ENCODE measurements around the gene FPR2.

Gene FPR2

DNA sequence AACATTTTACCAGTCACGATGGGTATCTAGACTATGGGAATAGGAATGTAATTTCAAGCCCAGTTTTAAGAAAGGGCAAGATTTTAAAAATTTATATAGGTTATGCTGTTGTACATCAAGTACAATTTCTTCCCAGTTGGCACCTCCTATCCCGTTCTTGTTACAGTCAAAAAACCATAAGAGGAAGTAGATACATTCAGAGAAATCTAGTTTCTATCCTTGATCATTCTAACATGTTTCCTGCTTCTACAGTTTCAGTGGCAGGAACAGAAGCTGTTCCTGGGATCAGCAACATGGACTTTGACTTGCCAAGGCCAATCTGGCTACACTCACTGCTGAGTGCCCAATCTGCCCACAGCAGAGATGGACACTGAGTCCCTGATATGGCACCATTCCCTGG lies 19.3 kb downstream of the FPR2 start:
- Histone ChIP-seq H3K36me3 (ENCODE audit: control insufficient read depth, insufficient read depth, low read length) (no peaks in the 10 kb centered on the region), H3K4me1 (ENCODE audit: control insufficient read depth, insufficient read depth, low read length) (no peaks in the 10 kb centered on the region), H3K27me3 (ENCODE audit: control insufficient read depth, insufficient read depth, low read length, poor library complexity, severe bottlenecking) (peaks cover 4% of the 10 kb centered on the region), H3K4me3 (ENCODE audit: insufficient read depth, low read depth, low read length) (no peak overlapping the region), H3K27ac (ENCODE audit: insufficient read depth, low read depth, low read length, poor library complexity, severe bottlenecking) (no peak overlapping the region), H3K9me3 (ENCODE audit: control insufficient read depth, low read length) (no peaks in the 10 kb centered on the region)
- 60 to 74% methylated on average over 2 of the region's 2 CpGs for WGBS, 2 experiments

DNA sequence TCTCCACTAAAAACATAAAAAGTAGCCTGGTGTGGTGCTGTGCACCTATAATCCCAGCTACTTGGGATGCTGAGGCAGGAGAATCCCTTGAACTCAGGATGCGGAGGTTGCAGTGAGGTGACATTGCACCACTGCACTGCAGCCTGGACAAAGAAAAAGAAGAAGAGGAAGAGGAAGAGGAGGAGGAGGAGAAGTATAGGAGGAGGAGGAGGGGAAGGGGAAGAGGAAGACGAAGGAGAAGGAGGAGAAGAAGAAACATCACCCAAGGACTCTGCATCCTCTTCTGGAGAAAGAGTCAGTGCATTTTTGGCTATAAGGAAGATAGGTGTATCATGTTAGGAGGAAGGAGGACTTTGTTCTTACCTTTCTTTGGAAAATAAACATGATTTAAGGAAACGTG lies 21.0 kb downstream of the FPR2 start:
- no peaks in the 10 kb centered on the region for H3K36me3 ChIP-seq (ENCODE audit: control insufficient read depth, insufficient read depth, low read length)

DNA sequence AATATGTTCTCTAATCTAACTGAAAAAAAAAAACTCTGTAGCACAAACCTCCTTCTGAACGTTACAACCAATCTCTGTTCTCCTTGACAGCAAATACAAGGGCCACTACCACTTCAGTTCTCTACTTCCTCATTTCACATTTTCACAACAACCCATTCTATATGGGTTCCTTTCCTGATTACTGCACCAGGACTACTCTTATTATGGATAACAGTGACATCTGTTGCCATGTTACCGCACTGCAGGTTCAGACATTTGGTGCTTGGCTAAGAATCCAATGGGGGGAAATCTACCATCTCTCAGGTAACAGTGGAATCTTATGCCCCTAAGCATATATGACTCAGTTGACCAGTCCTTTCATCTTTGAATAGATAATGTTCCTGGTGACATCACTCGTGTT lies 22.4 kb downstream of the FPR2 start:
- Histone ChIP-seq H3K27ac (ENCODE audit: insufficient read depth, low read depth, low read length, poor library complexity, severe bottlenecking) (no peak overlapping the region), H3K4me3 (ENCODE audit: insufficient read depth, low read depth, low read length) (no peak overlapping the region), H3K9me3 (ENCODE audit: control insufficient read depth, low read length) (peaks cover 3% of the 10 kb centered on the region), H3K4me1 (ENCODE audit: control insufficient read depth, insufficient read depth, low read length) (no peaks in the 10 kb centered on the region), H3K36me3 (ENCODE audit: control insufficient read depth, insufficient read depth, low read length) (no peaks in the 10 kb centered on the region), H3K27me3 (ENCODE audit: control insufficient read depth, insufficient read depth, low read length, poor library complexity, severe bottlenecking) (peaks cover 4% of the 10 kb centered on the region)
- WGBS, 2 experiments = 31 to 32% methylated on average over 3 of the region's 3 CpGs

More for the DNA sequence above, 21.0 kb downstream of the FPR2 start:
- Histone ChIP-seq H3K4me1 (ENCODE audit: control insufficient read depth, insufficient read depth, low read length) (no peaks in the 10 kb centered on the region), H3K27me3 (ENCODE audit: control insufficient read depth, insufficient read depth, low read length, poor library complexity, severe bottlenecking) (peaks cover 4% of the 10 kb centered on the region), H3K27ac (ENCODE audit: insufficient read depth, low read depth, low read length, poor library complexity, severe bottlenecking) (no peak overlapping the region), H3K4me3 (ENCODE audit: insufficient read depth, low read depth, low read length) (no peak overlapping the region), H3K9me3 (ENCODE audit: control insufficient read depth, low read length) (no peaks in the 10 kb centered on the region)
- 53 to 63% methylated on average over 3 of the region's 3 CpGs for WGBS, 2 experiments

DNA sequence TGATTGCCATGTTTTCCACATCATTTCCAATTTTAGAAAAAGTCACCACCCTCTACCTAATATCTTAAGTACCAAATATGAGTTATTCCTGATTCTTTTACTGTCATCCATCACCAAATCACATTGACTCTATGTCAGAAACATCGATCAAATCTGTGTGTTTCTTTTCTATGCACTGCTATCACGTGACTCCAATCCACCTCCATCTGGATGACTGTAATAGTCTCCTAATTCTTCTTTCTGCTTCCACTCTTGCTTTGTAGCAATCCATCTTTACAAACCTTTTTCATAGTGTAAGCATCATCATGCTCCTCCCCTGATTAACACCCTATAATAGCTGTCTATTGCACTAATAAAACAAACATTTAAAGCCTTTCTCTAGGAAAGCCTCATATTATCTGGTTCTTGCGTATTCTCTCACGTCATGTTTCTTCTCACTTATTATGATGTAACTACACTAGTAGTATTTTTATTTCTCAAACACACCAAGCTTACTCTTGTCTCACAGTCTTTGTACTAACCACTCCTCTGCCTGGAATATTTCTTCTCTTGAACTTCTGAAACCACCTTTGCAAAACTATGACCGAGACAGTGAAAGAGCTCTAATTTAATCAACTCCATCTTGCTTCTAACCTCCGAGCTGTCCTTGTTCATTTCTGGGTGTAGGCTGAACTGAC lies 23.3 kb downstream of the FPR2 start:
- Histone ChIP-seq H3K27ac (ENCODE audit: insufficient read depth, low read depth, low read length, poor library complexity, severe bottlenecking) (no peak overlapping the region), H3K9me3 (ENCODE audit: control insufficient read depth, low read length) (peaks cover 3% of the 10 kb centered on the region), H3K4me3 (ENCODE audit: insufficient read depth, low read depth, low read length) (no peak overlapping the region), H3K27me3 (ENCODE audit: control insufficient read depth, insufficient read depth, low read length, poor library complexity, severe bottlenecking) (peaks cover 4% of the 10 kb centered on the region), H3K4me1 (ENCODE audit: control insufficient read depth, insufficient read depth, low read length) (no peaks in the 10 kb centered on the region), H3K36me3 (ENCODE audit: control insufficient read depth, insufficient read depth, low read length) (no peaks in the 10 kb centered on the region)
- WGBS, 2 experiments = 66 to 67% methylated on average over 5 to 6 of the region's 6 CpGs

DNA sequence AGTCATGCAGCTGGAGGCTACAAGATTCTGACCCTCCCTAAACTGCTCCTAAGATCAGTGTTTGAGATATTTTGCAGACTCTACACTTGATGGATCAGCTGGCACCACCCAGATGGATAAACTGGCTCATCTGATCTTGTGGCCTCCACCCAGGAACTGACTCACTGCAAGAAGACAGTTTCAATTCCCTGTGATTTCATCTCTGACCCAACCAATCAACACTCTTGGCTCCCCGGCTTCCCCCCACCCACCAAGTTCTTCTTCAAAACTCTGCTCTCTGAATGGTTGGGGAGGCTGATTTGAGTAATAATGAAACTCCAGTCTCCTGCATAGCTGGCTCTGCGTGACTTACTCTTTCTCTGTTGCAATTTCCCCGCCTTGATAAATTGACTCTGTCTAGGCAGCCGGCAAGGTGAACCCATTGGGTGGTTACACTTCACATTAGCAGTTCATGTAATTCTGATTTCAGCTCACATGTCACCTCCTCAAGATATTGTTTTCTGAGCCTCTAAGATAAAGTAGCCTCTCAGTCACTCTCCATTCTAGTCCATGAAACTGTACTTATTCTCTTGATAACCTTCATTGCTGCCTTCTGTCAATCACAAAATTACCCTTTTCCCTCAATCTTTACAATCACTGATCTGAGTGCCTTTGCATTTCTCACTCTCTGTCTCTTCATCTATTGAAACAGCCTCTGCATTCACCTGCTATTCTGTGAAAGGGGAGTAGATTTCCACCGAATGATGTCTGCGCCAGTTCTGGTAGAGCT lies 24.1 kb downstream of the FPR2 start:
- H3K4me1 ChIP-seq (ENCODE audit: control insufficient read depth, insufficient read depth, low read length) = no peaks in the 10 kb centered on the region
- no peak overlapping the region for H3K4me3 ChIP-seq (ENCODE audit: insufficient read depth, low read depth, low read length)
- H3K27me3 ChIP-seq (ENCODE audit: control insufficient read depth, insufficient read depth, low read length, poor library complexity, severe bottlenecking) = no peaks in the 10 kb centered on the region
- no peaks in the 10 kb centered on the region for H3K36me3 ChIP-seq (ENCODE audit: control insufficient read depth, insufficient read depth, low read length)
- whole genome bisulfite sequencing, 2 experiments = 73 to 83% methylated on average over 5 to 6 of the region's 6 CpGs
- no peak overlapping the region for H3K27ac ChIP-seq (ENCODE audit: insufficient read depth, low read depth, low read length, poor library complexity, severe bottlenecking)
- H3K9me3 ChIP-seq (ENCODE audit: control insufficient read depth, low read length) = peaks cover 3% of the 10 kb centered on the region

DNA sequence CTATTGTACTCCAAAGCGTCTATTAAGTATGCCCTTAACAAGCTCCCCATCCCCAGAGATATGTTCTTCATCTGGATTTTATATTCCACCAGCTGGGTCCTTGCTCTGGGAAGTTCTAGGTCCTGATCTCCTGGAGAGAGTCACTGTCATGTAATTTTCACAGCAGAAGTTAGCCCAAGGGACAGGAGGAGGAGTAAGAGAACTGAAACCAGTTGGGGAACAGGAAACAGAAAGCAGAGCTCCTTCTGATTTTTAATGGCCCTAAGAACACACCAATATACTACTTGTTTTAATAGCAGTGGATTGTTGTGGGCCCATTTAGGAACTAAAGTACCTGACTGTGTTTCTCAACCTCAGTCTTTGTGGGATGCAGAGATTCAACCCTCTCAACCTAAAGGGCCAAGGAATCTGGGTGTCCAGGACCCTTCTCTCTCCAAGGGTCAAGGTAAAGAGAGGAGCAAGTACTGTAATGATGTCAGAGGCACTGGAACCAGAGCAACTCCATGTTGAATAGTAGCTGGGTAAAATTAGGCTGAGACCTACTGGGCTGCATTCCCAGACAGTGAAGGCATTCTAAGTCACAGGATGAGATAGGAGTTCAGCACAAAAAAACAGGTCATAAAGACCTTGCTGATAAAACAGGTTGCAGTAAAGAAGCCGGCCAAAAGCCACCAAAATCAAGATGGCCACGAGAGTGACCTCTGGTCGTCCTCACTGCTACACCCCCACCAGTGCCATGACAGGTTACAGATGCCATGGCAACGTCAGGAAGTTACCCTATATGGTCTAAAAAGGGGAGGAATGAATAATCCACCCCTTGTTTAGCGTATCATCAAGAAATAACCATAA lies 25.9 kb downstream of the FPR2 start:
- Histone ChIP-seq H3K4me1 (ENCODE audit: control insufficient read depth, insufficient read depth, low read length) (no peaks in the 10 kb centered on the region), H3K27me3 (ENCODE audit: control insufficient read depth, insufficient read depth, low read length, poor library complexity, severe bottlenecking) (no peaks in the 10 kb centered on the region), H3K27ac (ENCODE audit: insufficient read depth, low read depth, low read length, poor library complexity, severe bottlenecking) (no peak overlapping the region), H3K4me3 (ENCODE audit: insufficient read depth, low read depth, low read length) (no peak overlapping the region), H3K36me3 (ENCODE audit: control insufficient read depth, insufficient read depth, low read length) (no peaks in the 10 kb centered on the region), H3K9me3 (ENCODE audit: control insufficient read depth, low read length) (peaks cover 3% of the 10 kb centered on the region)
- WGBS, 2 experiments = 69 to 71% methylated on average over 6 of the region's 6 CpGs

DNA sequence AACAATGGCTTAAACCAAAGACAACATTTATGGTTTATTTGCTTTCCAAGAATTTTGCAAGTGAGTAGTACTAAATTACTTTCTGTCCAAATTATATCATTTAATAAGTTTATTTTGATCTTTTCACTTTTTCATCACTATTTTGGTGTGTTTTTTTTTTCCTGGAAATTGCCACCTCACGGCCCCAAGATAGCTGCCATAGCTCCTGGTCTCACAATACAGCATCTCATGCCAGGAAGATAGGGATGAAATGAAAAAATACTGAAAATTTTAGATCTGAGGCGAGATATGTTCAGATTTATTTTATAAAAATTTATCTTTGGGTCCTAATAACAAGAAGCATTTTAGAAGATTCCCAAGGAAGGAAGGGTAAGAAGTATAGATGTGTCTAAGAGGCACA lies 27.0 kb downstream of the FPR2 start:
- Histone ChIP-seq H3K27me3 (ENCODE audit: control insufficient read depth, insufficient read depth, low read length, poor library complexity, severe bottlenecking) (no peaks in the 10 kb centered on the region), H3K4me1 (ENCODE audit: control insufficient read depth, insufficient read depth, low read length) (no peaks in the 10 kb centered on the region), H3K4me3 (ENCODE audit: insufficient read depth, low read depth, low read length) (no peak overlapping the region), H3K36me3 (ENCODE audit: control insufficient read depth, insufficient read depth, low read length) (no peaks in the 10 kb centered on the region), H3K27ac (ENCODE audit: insufficient read depth, low read depth, low read length, poor library complexity, severe bottlenecking) (no peak overlapping the region), H3K9me3 (ENCODE audit: control insufficient read depth, low read length) (peaks cover 3% of the 10 kb centered on the region)
- 33 to 69% methylated on average over 1 to 2 of the region's 2 CpGs for WGBS, 2 experiments

DNA sequence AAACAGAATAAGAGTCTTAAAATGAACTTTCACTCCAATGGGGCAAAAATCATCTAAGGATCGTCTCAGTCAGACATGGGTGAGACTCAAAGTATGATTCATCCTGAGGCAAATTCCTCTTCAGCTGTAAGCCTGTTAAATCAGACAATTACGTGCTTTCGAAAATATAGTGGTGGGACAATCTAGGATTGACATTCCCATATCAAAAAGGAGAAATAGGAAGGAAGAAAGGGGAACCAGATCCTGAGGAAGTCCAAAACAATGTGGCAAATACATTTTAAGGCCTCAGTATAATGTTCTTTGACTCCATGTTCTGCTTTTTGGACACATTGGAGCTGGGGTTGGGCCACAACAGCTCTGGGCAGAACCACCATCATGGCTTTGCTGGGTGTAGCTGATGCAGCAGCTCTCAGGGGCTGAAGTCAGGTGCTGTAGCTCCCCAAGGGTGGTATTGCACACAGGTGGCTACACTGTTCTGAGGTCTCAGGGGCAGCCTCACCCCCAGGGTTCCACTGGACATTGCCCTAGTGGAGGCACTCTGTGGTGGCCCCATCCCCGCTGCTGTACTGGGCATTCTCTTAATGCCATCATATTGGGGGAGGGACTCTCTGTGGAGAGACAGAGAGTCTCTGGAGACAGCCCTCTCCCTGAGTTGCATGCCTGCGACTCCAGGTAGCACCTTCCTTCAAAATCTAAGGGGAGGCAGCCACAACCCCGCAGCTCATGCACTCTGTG lies 28.2 kb downstream of the FPR2 start:
- WGBS, 2 experiments = 85 to 88% methylated on average over 6 of the region's 6 CpGs
- Histone ChIP-seq H3K4me3 (ENCODE audit: insufficient read depth, low read depth, low read length) (no peak overlapping the region), H3K36me3 (ENCODE audit: control insufficient read depth, insufficient read depth, low read length) (no peaks in the 10 kb centered on the region), H3K27ac (ENCODE audit: insufficient read depth, low read depth, low read length, poor library complexity, severe bottlenecking) (no peak overlapping the region), H3K4me1 (ENCODE audit: control insufficient read depth, insufficient read depth, low read length) (no peaks in the 10 kb centered on the region), H3K27me3 (ENCODE audit: control insufficient read depth, insufficient read depth, low read length, poor library complexity, severe bottlenecking) (no peaks in the 10 kb centered on the region), H3K9me3 (ENCODE audit: control insufficient read depth, low read length) (peaks cover 3% of the 10 kb centered on the region)

DNA sequence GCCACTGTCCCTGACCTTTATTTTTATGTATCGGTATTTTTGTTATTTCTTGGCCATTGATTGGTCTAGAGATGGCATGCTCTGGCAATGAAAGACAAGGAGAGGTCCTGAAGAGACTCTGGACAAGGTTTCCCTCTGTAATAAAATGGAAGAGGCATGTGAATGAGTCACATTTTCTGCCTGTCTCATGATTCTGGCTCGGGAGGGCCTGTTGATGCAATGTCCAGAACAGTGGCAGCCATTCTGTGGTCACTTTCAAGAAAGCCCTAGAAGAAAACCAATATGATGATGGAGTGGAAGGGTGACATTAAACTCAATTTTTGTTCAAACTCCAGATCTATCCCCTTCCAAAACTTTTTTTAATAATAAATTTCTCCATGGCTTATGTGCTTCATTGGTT lies 32.0 kb downstream of the FPR2 start:
- Histone ChIP-seq H3K4me3 (ENCODE audit: insufficient read depth, low read depth, low read length) (no peak overlapping the region), H3K27me3 (ENCODE audit: control insufficient read depth, insufficient read depth, low read length, poor library complexity, severe bottlenecking) (no peaks in the 10 kb centered on the region), H3K4me1 (ENCODE audit: control insufficient read depth, insufficient read depth, low read length) (no peaks in the 10 kb centered on the region), H3K36me3 (ENCODE audit: control insufficient read depth, insufficient read depth, low read length) (no peaks in the 10 kb centered on the region), H3K27ac (ENCODE audit: insufficient read depth, low read depth, low read length, poor library complexity, severe bottlenecking) (no peak overlapping the region), H3K9me3 (ENCODE audit: control insufficient read depth, low read length) (peaks cover 3% of the 10 kb centered on the region)
- 77 to 78% methylated on average over 2 of the region's 2 CpGs for WGBS, 2 experiments

Measured in ectodermal cell (in vitro differentiated cells).